PC-9 (cell line): ENCODE measurements around the gene ANKRD2.

Source experiments
- EZH2 ChIP-seq: fragments of 200-600 bp; sonication (generic); IDR thresholded peaks from 2 replicates; pipeline ENCODE4 v1.8.0; 2017; ENCODE audit warnings: antibody characterized with exemption, low read depth
- TF ChIP-seq, protein P1 (sequence below): fragments of 200-600 bp; sonication (generic); conservative IDR thresholded peaks from 2 replicates; pipeline ENCODE4 v1.6.1; 2017; ENCODE audit warnings: mixed run types, antibody characterized with exemption, mild to moderate bottlenecking, moderate library complexity

DNA sequence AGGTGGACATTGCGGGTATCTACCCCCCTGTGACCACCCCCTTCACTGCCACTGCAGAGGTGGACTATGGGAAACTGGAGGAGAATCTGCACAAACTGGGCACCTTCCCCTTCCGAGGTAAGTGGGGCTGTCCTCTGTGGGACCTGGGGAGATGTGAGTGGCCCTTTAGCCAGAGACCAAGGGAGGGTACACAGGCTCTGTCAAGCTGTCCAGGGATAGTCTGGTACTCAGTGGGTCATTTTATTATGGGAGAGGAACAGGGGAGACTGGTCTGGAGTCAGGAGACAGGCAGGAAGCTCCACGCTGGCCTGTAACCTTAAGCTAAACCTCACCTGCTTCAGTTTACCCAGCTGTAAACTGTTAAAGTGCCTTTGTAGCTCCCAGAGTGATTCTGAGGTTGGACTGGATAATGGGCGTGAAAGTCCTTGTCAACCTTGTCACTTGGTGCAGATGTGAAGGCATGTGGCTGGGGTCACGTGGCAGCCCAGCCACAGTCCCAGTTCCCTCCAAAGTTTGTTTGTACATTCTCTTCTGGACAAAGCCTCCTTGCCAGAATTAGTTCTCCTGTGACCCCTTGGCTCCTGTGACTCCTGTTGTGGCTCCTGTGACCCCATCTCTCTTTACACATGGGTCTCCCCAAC lies 12.3 kb downstream of the ANKRD2 start:
- TF ChIP-seq, protein P1, sequence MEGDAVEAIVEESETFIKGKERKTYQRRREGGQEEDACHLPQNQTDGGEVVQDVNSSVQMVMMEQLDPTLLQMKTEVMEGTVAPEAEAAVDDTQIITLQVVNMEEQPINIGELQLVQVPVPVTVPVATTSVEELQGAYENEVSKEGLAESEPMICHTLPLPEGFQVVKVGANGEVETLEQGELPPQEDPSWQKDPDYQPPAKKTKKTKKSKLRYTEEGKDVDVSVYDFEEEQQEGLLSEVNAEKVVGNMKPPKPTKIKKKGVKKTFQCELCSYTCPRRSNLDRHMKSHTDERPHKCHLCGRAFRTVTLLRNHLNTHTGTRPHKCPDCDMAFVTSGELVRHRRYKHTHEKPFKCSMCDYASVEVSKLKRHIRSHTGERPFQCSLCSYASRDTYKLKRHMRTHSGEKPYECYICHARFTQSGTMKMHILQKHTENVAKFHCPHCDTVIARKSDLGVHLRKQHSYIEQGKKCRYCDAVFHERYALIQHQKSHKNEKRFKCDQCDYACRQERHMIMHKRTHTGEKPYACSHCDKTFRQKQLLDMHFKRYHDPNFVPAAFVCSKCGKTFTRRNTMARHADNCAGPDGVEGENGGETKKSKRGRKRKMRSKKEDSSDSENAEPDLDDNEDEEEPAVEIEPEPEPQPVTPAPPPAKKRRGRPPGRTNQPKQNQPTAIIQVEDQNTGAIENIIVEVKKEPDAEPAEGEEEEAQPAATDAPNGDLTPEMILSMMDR, result no peak
- TF ChIP-seq EZH2, result no peak
